HepG2 (cell line): Measurements from ENCODE around the gene ADGRV1. TPM values are rescaled to one million over a fixed set of nuclear protein-coding genes. Genes with fewer than 3 reads are reported as not detected.

Experiments
- ATAC-seq: fragments of 200-7000 bp; cut with Tn5 transposase; 3 replicates; pipeline ENCODE4 v1.9.1; 2020; ENCODE audit warnings: mild to moderate bottlenecking, moderate library complexity
- BruUV-seq: library from RNA; stranded (reverse); fragments of 400-500 nt; replicated peaks from 2 replicates; lab custom pipeline; 2021; lab: Mats Ljungman, UMichigan
- CTCF ChIA-PET: fragments of 300-600 bp; formaldehyde crosslinking; extraction: SDS; loops from one replicate; lab custom pipeline; 2021; ENCODE audit warnings: low total read pairs, inconsistent platforms, low intra/inter-chr PET ratio; lab: Yijun Ruan, JAX
- POLR2A ChIA-PET: fragments of 350-600 bp; sonication (Branson Sonifier 250); formaldehyde crosslinking; loops from one replicate; lab custom pipeline; 2020; ENCODE audit warnings: antibody characterized with exemption, inconsistent platforms; lab: Yijun Ruan, JAX
- DNase-seq: peaks from one replicate; pipeline ENCODE4 v3.0.0-alpha.2; 2015; ENCODE audit warnings: low spot score
- FAIRE-seq: peaks from 3 replicates; lab custom pipeline; 2011; peaks lifted over from hg19 to GRCh38; lab: Jason Lieb, UNC
- H2AFZ ChIP-seq: one replicate; pipeline ENCODE4 v1.6.1; 2011; ENCODE audit warnings: low read length, inconsistent platforms
- H3K27ac ChIP-seq: fragments of 300-600 bp; 3 replicates; pipeline ENCODE4 v1.8.0; 2011; ENCODE audit warnings: mixed run types, mild to moderate bottlenecking, mixed read lengths, low read length, inconsistent platforms; ENCODE audit not compliant: insufficient read depth; ENCODE audit errors: extremely low read length
- H3K27me3 ChIP-seq, 2 experiments: fragments of 200-600 bp in 1 of 2; 2 replicates in 1 of 2; 3 replicates in 1 of 2; pipeline versions ENCODE4 v1.6.0 to v1.8.0; 2011; ENCODE audit warnings: low read length in 2 of 2, mild to moderate bottlenecking in 2 of 2, moderate library complexity in 2 of 2, inconsistent platforms in 1 of 2; ENCODE audit not compliant: insufficient read depth in 2 of 2, control insufficient read depth in 1 of 2
- H3K36me3 ChIP-seq, 2 experiments: fragments of 200-600 bp in 1 of 2; replicated peaks in 1 of 2; 2 replicates in 1 of 2; 3 replicates in 1 of 2; pipeline versions ENCODE4 v1.5.1 to v1.8.0; 2011; ENCODE audit warnings: low read length in 2 of 2, inconsistent platforms in 1 of 2; ENCODE audit not compliant: insufficient read depth in 2 of 2, control insufficient read depth in 1 of 2
- H3K4me1 ChIP-seq: 2 replicates; pipeline ENCODE4 v1.5.1; 2012; ENCODE audit warnings: low read length, inconsistent platforms; ENCODE audit not compliant: insufficient read depth
- H3K4me2 ChIP-seq: 2 replicates; pipeline ENCODE4 v1.6.0; 2011; ENCODE audit warnings: low read depth, low read length, inconsistent platforms
- H3K4me3 ChIP-seq, 3 experiments: fragments of 200-600 bp in 1 of 3; sonication (generic), shearing (Covaris generic) in 1 of 3; replicated peaks in 1 of 3; 2 replicates each; pipeline ENCODE4 v1.5.1; 2011 to 2016; ENCODE audit warnings: low read length in 3 of 3, inconsistent platforms in 2 of 3, low read depth in 2 of 3, mild to moderate bottlenecking in 2 of 3, control low read depth in 1 of 3, mixed read lengths in 1 of 3; ENCODE audit not compliant: insufficient read depth in 1 of 3
- H3K79me2 ChIP-seq: one replicate; pipeline ENCODE4 v1.6.1; 2011; ENCODE audit warnings: low read length, inconsistent platforms; ENCODE audit not compliant: insufficient read depth
- H3K9ac ChIP-seq: 2 replicates; pipeline ENCODE4 v1.6.0; 2011; ENCODE audit warnings: mild to moderate bottlenecking, low read depth, low read length, inconsistent platforms; ENCODE audit not compliant: insufficient read depth
- H3K9me3 ChIP-seq: 2 replicates; pipeline ENCODE4 v1.5.1; 2012; ENCODE audit warnings: mild to moderate bottlenecking, low read length
- H4K20me1 ChIP-seq: 2 replicates; pipeline ENCODE4 v1.6.0; 2011; ENCODE audit warnings: inconsistent platforms, mild to moderate bottlenecking, low read length, moderate library complexity; ENCODE audit not compliant: insufficient read depth
- CBX2 ChIP-seq, 2 experiments: fragments of 200-600 bp in 1 of 2; sonication (generic); formaldehyde crosslinking in 1 of 2; IDR thresholded peaks; 2 replicates each; pipeline versions ENCODE4 v1.7.0 to v1.8.1; 2018 to 2022; ENCODE audit warnings: low read depth in 2 of 2, low read length in 1 of 2, mild to moderate bottlenecking in 1 of 2, missing genetic modification reagents in 1 of 2
- HNF1B ChIP-seq: sonication (generic); formaldehyde crosslinking; IDR thresholded peaks from 2 replicates; pipeline ENCODE4 v1.5.1; 2020; ENCODE audit warnings: mild to moderate bottlenecking, moderate library complexity, missing genetic modification reagents
- HNRNPH1 ChIP-seq: fragments of 200-400 bp; formaldehyde crosslinking; optimal IDR thresholded peaks from 2 replicates; pipeline ENCODE3; 2017; ENCODE audit warnings: mild to moderate bottlenecking, low read depth, low read length
- HNRNPK ChIP-seq: fragments of 200-400 bp; formaldehyde crosslinking; IDR thresholded peaks from 2 replicates; pipeline ENCODE4 v1.6.1; 2018; ENCODE audit warnings: low read length, low read depth, moderate library complexity, mild to moderate bottlenecking; ENCODE audit not compliant: poor library complexity, severe bottlenecking
- MTA3 ChIP-seq: sonication (generic); formaldehyde crosslinking; IDR thresholded peaks from 2 replicates; pipeline ENCODE4 v1.4.0; 2020; ENCODE audit warnings: missing genetic modification reagents
- RBM22 ChIP-seq: fragments of 200-400 bp; formaldehyde crosslinking; optimal IDR thresholded peaks from 2 replicates; pipeline ENCODE3; 2017; ENCODE audit warnings: mild to moderate bottlenecking, low read length, moderate library complexity
- TCF7L2 ChIP-seq: IDR thresholded peaks from 2 replicates; pipeline ENCODE4 v1.6.1; 2011; ENCODE audit warnings: mild to moderate bottlenecking, low read depth, low read length, moderate library complexity
- ZBTB8A ChIP-seq: sonication (generic); formaldehyde crosslinking; IDR thresholded peaks from 2 replicates; pipeline ENCODE4 v1.4.0; 2020; ENCODE audit warnings: mild to moderate bottlenecking, low read depth, missing genetic modification reagents, borderline replicate concordance
- ZNF205 ChIP-seq: IDR thresholded peaks from 2 replicates; pipeline ENCODE4 v1.6.1; 2018; ENCODE audit warnings: missing biosample characterization, missing genetic modification reagents
- ZNF607 ChIP-seq: sonication (generic); formaldehyde crosslinking; IDR thresholded peaks from 2 replicates; pipeline ENCODE4 v1.5.1; 2020; ENCODE audit warnings: missing genetic modification reagents, mild to moderate bottlenecking, borderline replicate concordance
- WGBS: methylation state at CpG from one replicate; pipeline ENCODE4 v1.1.6; 2017; ENCODE audit warnings: low lambda C conversion rate; 5-methylcytosine and 5-hydroxymethylcytosine counted together
- in situ Hi-C: cut with HindIII; loops from 2 replicates; pipeline ENCODE4 v1.10.0; 2017; ENCODE audit warnings: low pct_unique_long_range_greater_than_20kb; ENCODE audit not compliant: extremely low pct_ligation_motif_present
- intact Hi-C: fragments of 100-400 bp; cut with micrococcal nuclease; formaldehyde crosslinking; loops from one replicate; pipeline ENCODE4 v1.10.0; 2022; ENCODE audit not compliant: unreplicated experiment
- polyA plus RNA-seq, 8 experiments: library from polyadenylated mRNA; depleted of rRNA in 3 of 8; stranded (reverse) in 7 of 8; unstranded in 1 of 8; fragments of >200 nt; fragmentation: Illumina TruSeq in 4 of 8; extraction: Trizol in 4 of 8; gene quantifications; 2 replicates each; pipeline versions ENCODE4 v1.2.1 to v1.2.3, GENCODE V29; 2011 to 2016; ENCODE audit warnings: low read depth in 4 of 8, missing spikeins in 1 of 8, mixed read lengths in 1 of 8; ENCODE audit not compliant: insufficient read depth in 1 of 8
- total RNA-seq, 5 experiments: library from RNA; depleted of rRNA; stranded (reverse); fragments of >200 nt; fragmentation: Illumina TruSeq; extraction: Trizol; gene quantifications; 2 replicates each; pipeline ENCODE4 v1.2.3, GENCODE V29; 2016; ENCODE audit warnings: low read depth in 1 of 5
- TF ChIP-seq, protein P1 (sequence below): sonication (generic); formaldehyde crosslinking; IDR thresholded peaks from 2 replicates; pipeline ENCODE4 v1.5.0; 2020; ENCODE audit warnings: missing genetic modification reagents

ADGRV1 gene
- total and polyA plus RNA-seq, 2 of the 13 experiments (the other 11 are each of a cell fraction or from before 2014, with no cell fraction given): 1.7 to 3.9 TPM

DNA sequence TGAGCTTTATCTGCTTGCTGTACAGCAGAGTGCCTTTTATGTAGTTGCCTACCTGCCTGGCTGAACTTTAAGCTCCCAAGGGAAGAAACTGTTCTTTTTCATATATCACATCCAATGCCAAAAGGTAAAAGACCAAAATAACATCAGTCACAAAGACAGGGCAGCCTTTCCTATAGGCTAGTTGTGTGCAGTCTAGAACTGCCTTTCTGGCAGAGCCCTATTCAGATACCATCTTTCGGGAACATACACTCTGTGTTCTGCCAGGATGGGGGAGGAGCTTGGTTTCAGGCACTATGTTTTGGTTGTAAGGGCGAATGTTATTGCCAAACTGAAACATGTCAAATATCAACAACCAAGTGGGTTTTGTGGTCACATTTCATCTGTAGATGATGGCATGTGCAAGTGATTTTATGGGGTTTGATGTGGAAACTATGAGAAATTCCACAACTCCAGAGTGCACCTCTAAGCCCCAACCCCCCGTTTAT is 314.5 kb downstream of the ADGRV1 start:
- H2AFZ ChIP-seq: peak overlapping the region; percentile 42
- intact Hi-C loops (no loop called here), in situ Hi-C loops (loop anchor here (25.0 kb wide), 1 partner anchor 339 kb away; no protein-coding TSS in a partner anchor)
- no TSS peak for BruUV-seq
- H4K20me1 ChIP-seq: no peaks in the 10 kb centered on the region
- no peak overlapping the region for H3K4me2 ChIP-seq
- WGBS: 89% methylated on average over 3 of the region's 3 CpGs
- no peak overlapping the region for H3K4me3 ChIP-seq
- no peak for FAIRE-seq
- H3K36me3 ChIP-seq: no peaks in the 10 kb centered on the region
- no peak overlapping the region for H3K27ac ChIP-seq
- no peak for DNase-seq
- POLR2A ChIA-PET: interaction anchor here (1.2 kb wide), 1 partner anchor 510 kb away, joined by 5 read pairs; the partner anchor contains the start of gene ARRDC3
- no peaks in the 10 kb centered on the region for H3K9me3 ChIP-seq
- H3K27me3 ChIP-seq: no peaks in the 10 kb centered on the region
- CTCF ChIA-PET: no interaction called here
- no peak for ATAC-seq
- peaks cover 36% of the 10 kb centered on the region for H3K4me1 ChIP-seq
- TF ChIP-seq ZBTB8A (CRISPR knock-in tag): no peak
- 0 out of 2 replicates have a peak, but pooled peaks have one; percentile 15 for TF ChIP-seq HNF1B (CRISPR knock-in tag)
- peak; percentile 73; the same call in 1 of the 2 replicates for TF ChIP-seq ZNF205 (CRISPR knock-in tag)
- H3K9ac ChIP-seq: no peak overlapping the region
- H3K79me2 ChIP-seq: no peaks in the 10 kb centered on the region

GRCh38 chr5:90874066-90874465 is 315.5 kb downstream of the ADGRV1 start:
- Histone ChIP-seq H2AFZ (no peak overlapping the region), H4K20me1 (no peaks in the 10 kb centered on the region), H3K9me3 (no peaks in the 10 kb centered on the region), H3K4me3 (no peak overlapping the region), H3K27me3 (no peaks in the 10 kb centered on the region), H3K4me1 (peaks cover 39% of the 10 kb centered on the region), H3K36me3 (no peaks in the 10 kb centered on the region), H3K27ac (no peak overlapping the region), H3K4me2 (no peak overlapping the region), H3K9ac (no peak overlapping the region), H3K79me2 (no peaks in the 10 kb centered on the region)
- no peak for FAIRE-seq
- 97% methylated on average over 5 of the region's 5 CpGs for WGBS
- CTCF ChIA-PET: no interaction called here
- no TSS peak for BruUV-seq
- no peak for DNase-seq
- POLR2A ChIA-PET: no interaction called here
- in situ Hi-C loops (loop anchor here (25.0 kb wide), 1 partner anchor 338 kb away; no protein-coding TSS in a partner anchor), intact Hi-C loops (no loop called here)
- TF ChIP-seq RBM22 (no peak), ZNF607 (CRISPR knock-in tag) (no peak), HNRNPH1 (no peak), HNRNPK (no peak), MTA3 (CRISPR knock-in tag) (no peak), CBX2 (IDR thresholded peaks at IDR 0.05; ENCODE audit: low read depth, low read length) (no peak), CBX2 (CRISPR knock-in tag; IDR thresholded peaks at IDR 0.05; ENCODE audit: low read depth) (no peak), TCF7L2 (no peak)
- TF ChIP-seq, protein P1, sequence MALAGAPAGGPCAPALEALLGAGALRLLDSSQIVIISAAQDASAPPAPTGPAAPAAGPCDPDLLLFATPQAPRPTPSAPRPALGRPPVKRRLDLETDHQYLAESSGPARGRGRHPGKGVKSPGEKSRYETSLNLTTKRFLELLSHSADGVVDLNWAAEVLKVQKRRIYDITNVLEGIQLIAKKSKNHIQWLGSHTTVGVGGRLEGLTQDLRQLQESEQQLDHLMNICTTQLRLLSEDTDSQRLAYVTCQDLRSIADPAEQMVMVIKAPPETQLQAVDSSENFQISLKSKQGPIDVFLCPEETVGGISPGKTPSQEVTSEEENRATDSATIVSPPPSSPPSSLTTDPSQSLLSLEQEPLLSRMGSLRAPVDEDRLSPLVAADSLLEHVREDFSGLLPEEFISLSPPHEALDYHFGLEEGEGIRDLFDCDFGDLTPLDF (CRISPR knock-in tag): no peak
- no peak for ATAC-seq
